ENCODE results near the gene ZC3H4. TPM values are rescaled to one million over a fixed set of nuclear protein-coding genes. Genes with fewer than 3 reads are reported as not detected.
A peak's percentile ranks its signal among the peaks of the same experiment; 100 is the strongest.

ZC3H4 gene
- 10 to 100 TPM; 36.5 to 39.4 (median 39.1) TPM for polyA plus RNA-seq (ENCODE audit: insufficient read length in 3 of 3)
- long read RNA-seq, donor 1, partial matches to known transcripts, result 9 of 9 reads
- long read RNA-seq, donor 1, other reads (novel, unspliced or antisense), result 0 of 9 reads
- long read RNA-seq, donor 2, result 0 reads
- long read RNA-seq, donor 3, result 0 reads
- long read RNA-seq, donor 4, result 0 reads
- long read RNA-seq, donor 5, result 0 reads
- long read RNA-seq, donor 6, partial matches to known transcripts, result 8 of 10 reads
- long read RNA-seq, donor 6, other reads (novel, unspliced or antisense), result 0 of 10 reads
- long read RNA-seq, donor 7, result 0 reads
- long read RNA-seq, donor 8, partial matches to known transcripts, result 5 of 5 reads
- long read RNA-seq, donor 8, other reads (novel, unspliced or antisense), result 0 of 5 reads
- long read RNA-seq, donor 9, partial matches to known transcripts, result 5 of 6 reads
- long read RNA-seq, donor 9, other reads (novel, unspliced or antisense), result 0 of 6 reads
- long read RNA-seq, donor 10, partial matches to known transcripts, result 10 of 10 reads
- long read RNA-seq, donor 10, other reads (novel, unspliced or antisense), result 0 of 10 reads
- long read RNA-seq, donor 11, partial matches to known transcripts, result 0 of 1 reads
- long read RNA-seq, donor 11, other reads (novel, unspliced or antisense), result 0 of 1 reads
- long read RNA-seq, donor 12, partial matches to known transcripts, result 7 of 7 reads
- long read RNA-seq, donor 12, other reads (novel, unspliced or antisense), result 0 of 7 reads
- long read RNA-seq, donor 13, partial matches to known transcripts, result 0 of 1 reads
- long read RNA-seq, donor 13, other reads (novel, unspliced or antisense), result 0 of 1 reads
- long read RNA-seq, donor 14, result 0 reads
- long read RNA-seq, donor 15, partial matches to known transcripts, result 0 of 1 reads
- long read RNA-seq, donor 15, other reads (novel, unspliced or antisense), result 0 of 1 reads
- long read RNA-seq, donor 16, partial matches to known transcripts, result 0 of 1 reads
- long read RNA-seq, donor 16, other reads (novel, unspliced or antisense), result 0 of 1 reads

GRCh38 chr19:47112997-47113849, at the start of gene ZC3H4:
Gene ZC3H4 (minus strand): TSS chr19:47113776. CDS start chr19:47112584, 1,192 bp downstream.
- DNase-seq, result peak; percentile 99

GRCh38 chr19:47161876-47162489, 48.4 kb upstream of the ZC3H4 start:
- DNase-seq, result no peak

DNA sequence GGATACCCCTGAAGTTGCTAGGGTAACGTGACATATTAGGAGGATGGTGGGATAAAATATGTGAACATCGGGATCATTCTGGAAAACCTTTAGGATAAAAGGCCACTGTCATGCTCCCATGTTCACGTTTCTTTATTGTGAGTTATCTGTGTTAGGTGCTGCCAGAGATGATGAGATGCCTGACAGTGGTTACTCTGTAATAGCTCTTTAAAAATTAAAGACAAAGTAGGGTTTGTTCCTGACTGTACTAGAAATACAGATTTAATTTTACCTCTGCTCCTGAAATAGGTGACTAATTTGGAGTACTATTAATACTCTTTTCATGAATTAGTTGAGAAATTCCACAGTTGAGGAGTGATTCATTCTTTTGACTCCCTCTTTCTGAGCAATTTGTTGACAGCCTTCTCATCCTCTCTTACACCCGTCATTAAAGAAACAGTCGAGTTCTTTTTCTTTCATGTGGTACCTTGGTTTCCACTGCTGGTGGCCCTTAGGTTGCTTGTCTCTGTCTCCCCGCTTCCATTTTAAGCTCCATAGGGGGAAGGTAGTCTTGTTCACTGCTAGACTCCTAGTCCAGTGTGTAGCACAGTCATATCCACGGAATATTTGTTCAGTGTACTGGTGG, 45.4 kb upstream of the ZC3H4 start:
- DNase-seq, result no peak

DNA sequence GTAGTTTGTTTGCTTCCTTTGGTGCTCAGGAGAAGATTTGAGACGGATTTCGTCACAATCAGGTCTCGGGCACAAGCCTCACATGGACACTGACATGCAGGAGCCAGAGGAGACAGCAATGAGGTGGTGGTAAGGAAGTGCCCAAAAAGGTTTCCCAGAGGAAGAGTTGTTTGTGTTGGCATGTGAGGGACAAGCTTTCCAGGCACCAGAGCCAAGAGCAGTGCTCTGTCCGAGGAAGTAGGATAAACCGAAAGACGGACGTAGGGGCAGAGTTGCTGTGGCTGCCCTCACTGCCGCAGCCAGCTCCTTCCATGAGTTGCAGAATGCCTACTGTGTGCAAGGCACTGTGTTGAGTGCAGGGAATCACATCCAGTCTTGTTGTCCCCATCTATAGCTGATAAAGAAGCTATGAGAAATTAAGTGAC, 44.8 kb upstream of the ZC3H4 start:
- no peak for DNase-seq

- DNase-seq, result peak; percentile 33
Measured at GRCh38 chr19:47157431-47158321, 44.1 kb upstream of the ZC3H4 start.

GRCh38 chr19:47156861-47157430, 43.4 kb upstream of the ZC3H4 start:
- DNase-seq, result no peak

GRCh38 chr19:47155148-47155547, 41.6 kb upstream of the ZC3H4 start:
- peak; percentile 74 for DNase-seq

- no peak for DNase-seq
Measured at GRCh38 chr19:47153266-47153665, 39.7 kb upstream of the ZC3H4 start.

DNA sequence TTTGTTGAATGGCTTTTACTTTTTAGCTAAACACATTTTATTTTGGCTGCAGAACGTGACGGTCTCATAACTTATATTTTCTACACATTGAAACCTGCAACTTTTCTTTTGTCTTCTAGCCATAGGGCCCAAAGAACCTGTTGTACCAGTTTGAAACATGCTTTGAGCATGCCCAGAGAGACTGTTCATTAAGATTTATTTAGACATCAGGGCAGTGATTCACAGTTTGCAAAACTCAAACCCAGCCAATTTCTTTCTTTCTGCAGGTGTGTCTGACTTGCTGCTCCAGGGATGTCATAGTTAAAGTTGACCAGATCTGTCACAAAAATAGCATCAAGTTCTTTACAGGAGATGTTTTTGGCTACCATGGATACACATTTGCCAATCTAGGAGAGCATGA, 39.1 kb upstream of the ZC3H4 start:
- peak; percentile 35 for DNase-seq

DNA sequence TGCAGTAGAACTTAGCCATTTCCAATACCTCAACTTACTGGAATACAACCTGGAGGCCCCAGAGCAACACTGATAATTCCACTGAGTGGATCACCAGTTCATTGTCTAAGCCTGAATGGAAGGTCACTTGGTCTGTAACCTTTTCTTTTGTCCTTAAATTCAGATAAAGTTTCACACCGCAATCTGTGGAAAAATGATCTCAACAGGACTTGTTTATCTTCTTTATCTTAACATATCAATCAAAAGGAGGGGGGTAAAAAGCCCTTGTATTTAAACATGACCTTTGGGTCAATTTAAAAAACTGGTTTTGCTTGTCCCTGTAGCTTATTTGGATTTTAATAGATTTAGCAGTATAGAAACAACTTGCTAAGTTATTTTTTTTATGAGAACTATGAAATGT, 38.6 kb upstream of the ZC3H4 start:
- DNase-seq, result no peak

- DNase-seq, result no peak
Measured at GRCh38 chr19:47151627-47152026, 38.1 kb upstream of the ZC3H4 start.

DNA sequence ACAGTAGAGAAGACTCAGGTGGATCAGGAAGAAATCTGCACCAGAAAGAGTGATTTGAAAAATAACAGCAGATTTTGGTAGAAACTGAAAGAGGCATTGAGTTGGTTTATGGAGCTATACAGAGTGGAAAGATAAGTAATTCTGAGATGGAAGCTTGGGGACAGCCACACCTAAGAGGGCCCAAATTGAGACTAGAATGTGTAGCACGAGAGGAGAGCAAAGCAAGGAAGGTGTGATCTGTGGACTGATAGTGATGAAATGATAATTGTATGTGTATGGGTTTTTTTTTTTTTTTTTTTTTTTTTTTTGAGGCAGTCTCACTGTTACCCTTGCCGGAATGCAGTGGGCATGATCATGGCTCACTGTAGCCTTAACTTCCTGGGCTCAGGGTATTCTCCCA, 33.3 kb upstream of the ZC3H4 start:
- DNase-seq, result no peak

- no peak for DNase-seq
Measured at GRCh38 chr19:47145639-47146486, 32.3 kb upstream of the ZC3H4 start.

- no peak for DNase-seq
Measured at GRCh38 chr19:47144630-47145029, 31.1 kb upstream of the ZC3H4 start.

DNA sequence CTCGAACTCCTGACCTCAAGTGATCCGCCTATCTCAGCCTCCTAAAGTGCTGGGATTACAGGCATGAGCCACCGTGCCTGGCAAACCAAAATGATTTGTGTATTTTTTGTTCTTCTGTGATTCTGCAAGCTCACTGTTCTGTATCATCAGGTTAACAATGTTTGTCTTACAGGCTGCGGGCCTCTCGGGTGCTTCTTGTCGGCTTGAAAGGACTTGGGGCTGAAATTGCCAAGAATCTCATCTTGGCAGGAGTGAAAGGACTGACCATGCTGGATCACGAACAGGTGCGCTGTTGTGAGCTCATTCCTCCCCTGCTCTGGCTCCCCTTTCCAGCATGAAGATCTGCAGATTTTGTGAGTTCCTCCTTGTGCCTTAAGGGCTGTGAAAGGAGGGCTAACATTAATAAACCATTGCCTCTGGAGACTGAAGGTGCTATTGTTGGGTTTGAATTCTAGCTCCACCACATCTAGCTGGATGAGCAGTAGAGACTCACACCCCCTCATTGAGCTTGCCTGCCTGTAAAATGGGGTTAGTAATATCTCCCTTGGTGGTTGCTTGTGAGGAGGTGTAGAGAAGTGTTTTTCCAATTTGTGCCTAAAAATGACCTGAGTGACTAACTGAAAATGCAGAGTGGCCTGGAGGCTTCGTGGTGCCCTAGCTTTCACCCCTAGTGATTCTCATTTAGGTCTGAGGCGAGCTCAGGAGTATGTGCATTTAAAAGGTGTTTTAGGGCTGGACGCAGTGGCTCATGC, 29.9 kb upstream of the ZC3H4 start:
- DNase-seq, result no peak

- DNase-seq, result no peak
Measured at GRCh38 chr19:47142779-47143178, 29.2 kb upstream of the ZC3H4 start.

GRCh38 chr19:47141695-47142094, 28.1 kb upstream of the ZC3H4 start:
- DNase-seq, result no peak
